KG1 (cell line): ENCODE measurements around the gene NFIC.

Experiments used
- DNase-seq: peaks from one replicate; lab custom pipeline; 2025; lab: John Stamatoyannopoulos, UW

NFIC gene

GRCh38 chr19:3467437-3468198 is 101.2 kb downstream of the NFIC start:
- DNase-seq, result no peak

GRCh38 chr19:3468211-3468610 is 101.8 kb downstream of the NFIC start:
- DNase-seq, result no peak

- DNase-seq, result no peak
These were observed 103.5 kb downstream of the NFIC start for GRCh38 chr19:3469638-3470499.

- no peak for DNase-seq
These were observed 104.2 kb downstream of the NFIC start for GRCh38 chr19:3470500-3471128.

GRCh38 chr19:3471954-3472655 is 105.7 kb downstream of the NFIC start:
- DNase-seq, result peak; percentile 10

- no peak for DNase-seq
These were observed 107.6 kb downstream of the NFIC start for GRCh38 chr19:3474010-3474409.

GRCh38 chr19:3474614-3475013 is 108.2 kb downstream of the NFIC start:
- DNase-seq, result no peak

GRCh38 chr19:3475449-3475848 is 109.1 kb downstream of the NFIC start:
- no peak for DNase-seq

GRCh38 chr19:3476830-3477229 is 110.4 kb downstream of the NFIC start:
- DNase-seq, result no peak

GRCh38 chr19:3477506-3477905 is 111.1 kb downstream of the NFIC start:
- no peak for DNase-seq

GRCh38 chr19:3477951-3478350 is 111.6 kb downstream of the NFIC start:
- peak; percentile 67 for DNase-seq

GRCh38 chr19:3478409-3479176 is 112.2 kb downstream of the NFIC start:
- peak; percentile 91 for DNase-seq

- peak; percentile 91 for DNase-seq
These were observed 112.9 kb downstream of the NFIC start for GRCh38 chr19:3479177-3479833.

GRCh38 chr19:3479834-3480215 is 113.4 kb downstream of the NFIC start:
- DNase-seq, result no peak

GRCh38 chr19:3480383-3481091 is 114.2 kb downstream of the NFIC start, which contains the start of gene SMIM24:
Gene SMIM24 (minus strand): TSS chr19:3480525. CDS start chr19:3480463, 62 bp downstream.
- DNase-seq, result no peak

GRCh38 chr19:3481241-3482090 is 115.1 kb downstream of the NFIC start:
- no peak for DNase-seq

- DNase-seq, result no peak
These were observed 116.3 kb downstream of the NFIC start for GRCh38 chr19:3482507-3483225.

GRCh38 chr19:3483226-3483628 is 116.8 kb downstream of the NFIC start, which contains the start of gene SMIM44:
Gene SMIM44 (minus strand): TSS chr19:3483441. CDS start chr19:3483403, 38 bp downstream.
- no peak for DNase-seq
